Tibial artery (tissue), 4 donors: Measurements from ENCODE around the gene WDR91.
"Not testable (repeated sequence)": the region's sequence is repeated elsewhere in the genome, so short reads cannot be mapped to it uniquely, and the experiment has no call there.

Experiments used
- DNase-seq, 2 donors: peaks; one replicate each; pipeline ENCODE4 v3.0.0-alpha.2; 2019
- H3K27ac ChIP-seq, 2 donors: fragments of 200-600 bp; sonication (generic) in 1 of 2; 1 replicate in 1 of 2; 2 replicates in 1 of 2; pipeline ENCODE4 v1.5.1; 2018 to 2019; ENCODE audit warnings: mild to moderate bottlenecking in 1 of 2
- H3K27me3 ChIP-seq, 2 donors: fragments of 200-600 bp; sonication (generic) in 1 of 2; one replicate each; pipeline versions ENCODE4 v1.5.1 to v1.6.0; 2016 to 2019
- H3K36me3 ChIP-seq, 3 donors: fragments of 200-600 bp; sonication (generic) in 2 of 3; one replicate each; pipeline ENCODE4 v1.5.1; 2016 to 2019; ENCODE audit warnings: mild to moderate bottlenecking in 2 of 3
- H3K4me1 ChIP-seq, 4 donors: fragments of 200-600 bp; sonication (generic) in 2 of 4; 1 replicate in 3 of 4; 2 replicates in 1 of 4; pipeline ENCODE4 v1.5.1; 2016 to 2019
- H3K4me3 ChIP-seq, 2 donors: fragments of 200-600 bp; sonication (generic) in 1 of 2; 1 replicate in 1 of 2; 2 replicates in 1 of 2; pipeline ENCODE4 v1.5.1; 2018 to 2019; ENCODE audit warnings: mild to moderate bottlenecking in 2 of 2
- H3K9me3 ChIP-seq, 3 donors: fragments of 200-600 bp; sonication (generic) in 1 of 3; one replicate each; pipeline ENCODE4 v1.5.1; 2016 to 2019
- intact Hi-C: fragments of 100-400 bp; cut with DNase I; formaldehyde crosslinking; loops from one replicate; pipeline ENCODE4 v1.15.0; 2023; ENCODE audit warnings: low total_unique reads
- TF ChIP-seq, protein P1 (sequence below), 2 experiments: fragments of 200-600 bp in 1 of 2; fragments of 450-650 bp in 1 of 2; IDR thresholded peaks; one replicate each; pipeline ENCODE4 v1.5.1; 2017 to 2019; ENCODE audit warnings: antibody characterized with exemption in 2 of 2, mild to moderate bottlenecking in 1 of 2, moderate library complexity in 1 of 2

WDR91 gene

DNA sequence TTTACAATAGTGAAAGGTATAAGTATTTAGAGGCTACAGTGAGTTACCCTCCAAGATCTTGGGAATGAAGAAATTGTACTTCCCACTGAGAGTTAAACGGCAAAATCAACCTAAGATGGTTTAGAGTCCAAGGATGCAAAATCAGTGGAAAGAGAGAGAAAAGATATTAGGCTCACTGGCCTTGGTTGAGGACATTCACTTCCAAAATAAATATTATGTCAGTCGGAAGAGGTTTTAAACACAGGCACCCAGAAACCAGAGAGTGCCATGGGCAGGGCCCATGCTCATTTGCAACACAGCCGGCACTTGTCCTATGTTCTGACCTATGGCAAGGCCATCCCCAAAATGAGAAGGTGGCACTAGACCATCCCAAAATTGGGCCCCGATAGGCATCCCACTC, 3.9 kb upstream of the WDR91 start:
- Histone ChIP-seq H3K4me1 (peaks cover 0 to 5% (median 2%) of the 10 kb centered on the region in 4 donors), H3K27ac (peak overlapping the region; percentile 5 to 54), H3K4me3 (no peak overlapping the region), H3K27me3 (no peaks in the 10 kb centered on the region), H3K36me3 (no peaks in the 10 kb centered on the region), H3K9me3 (no peaks in the 10 kb centered on the region)
- intact Hi-C loops = no loop called here
- TF ChIP-seq, protein P1, sequence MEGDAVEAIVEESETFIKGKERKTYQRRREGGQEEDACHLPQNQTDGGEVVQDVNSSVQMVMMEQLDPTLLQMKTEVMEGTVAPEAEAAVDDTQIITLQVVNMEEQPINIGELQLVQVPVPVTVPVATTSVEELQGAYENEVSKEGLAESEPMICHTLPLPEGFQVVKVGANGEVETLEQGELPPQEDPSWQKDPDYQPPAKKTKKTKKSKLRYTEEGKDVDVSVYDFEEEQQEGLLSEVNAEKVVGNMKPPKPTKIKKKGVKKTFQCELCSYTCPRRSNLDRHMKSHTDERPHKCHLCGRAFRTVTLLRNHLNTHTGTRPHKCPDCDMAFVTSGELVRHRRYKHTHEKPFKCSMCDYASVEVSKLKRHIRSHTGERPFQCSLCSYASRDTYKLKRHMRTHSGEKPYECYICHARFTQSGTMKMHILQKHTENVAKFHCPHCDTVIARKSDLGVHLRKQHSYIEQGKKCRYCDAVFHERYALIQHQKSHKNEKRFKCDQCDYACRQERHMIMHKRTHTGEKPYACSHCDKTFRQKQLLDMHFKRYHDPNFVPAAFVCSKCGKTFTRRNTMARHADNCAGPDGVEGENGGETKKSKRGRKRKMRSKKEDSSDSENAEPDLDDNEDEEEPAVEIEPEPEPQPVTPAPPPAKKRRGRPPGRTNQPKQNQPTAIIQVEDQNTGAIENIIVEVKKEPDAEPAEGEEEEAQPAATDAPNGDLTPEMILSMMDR (IDR thresholded peaks at IDR 0.05) = no peak
- no peak for DNase-seq

DNA sequence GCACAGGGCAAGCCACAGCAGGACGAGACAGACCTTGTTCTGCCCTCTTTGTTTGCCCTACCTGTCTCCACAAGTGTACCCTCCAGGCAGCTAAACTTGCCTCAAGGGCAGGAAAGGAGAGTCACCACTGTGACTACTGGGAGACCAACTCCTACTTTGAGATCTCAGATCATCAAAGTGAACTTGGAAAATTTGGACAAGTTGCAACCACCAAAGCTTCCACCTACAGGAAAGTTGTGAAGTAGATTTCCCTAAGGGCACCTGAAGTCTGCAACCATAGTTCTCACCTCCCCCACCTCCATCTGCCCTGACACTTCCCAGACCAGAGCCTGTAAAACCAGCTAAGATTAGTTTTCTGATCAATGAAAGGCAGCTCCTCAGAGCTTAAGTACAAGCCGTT, 2.5 kb upstream of the WDR91 start:
- intact Hi-C loops = loop anchor here (5.0 kb wide), 1 partner anchor 42 kb away; the partner anchor contains the start of gene CYREN
- H3K27ac ChIP-seq = no peak overlapping the region

DNA sequence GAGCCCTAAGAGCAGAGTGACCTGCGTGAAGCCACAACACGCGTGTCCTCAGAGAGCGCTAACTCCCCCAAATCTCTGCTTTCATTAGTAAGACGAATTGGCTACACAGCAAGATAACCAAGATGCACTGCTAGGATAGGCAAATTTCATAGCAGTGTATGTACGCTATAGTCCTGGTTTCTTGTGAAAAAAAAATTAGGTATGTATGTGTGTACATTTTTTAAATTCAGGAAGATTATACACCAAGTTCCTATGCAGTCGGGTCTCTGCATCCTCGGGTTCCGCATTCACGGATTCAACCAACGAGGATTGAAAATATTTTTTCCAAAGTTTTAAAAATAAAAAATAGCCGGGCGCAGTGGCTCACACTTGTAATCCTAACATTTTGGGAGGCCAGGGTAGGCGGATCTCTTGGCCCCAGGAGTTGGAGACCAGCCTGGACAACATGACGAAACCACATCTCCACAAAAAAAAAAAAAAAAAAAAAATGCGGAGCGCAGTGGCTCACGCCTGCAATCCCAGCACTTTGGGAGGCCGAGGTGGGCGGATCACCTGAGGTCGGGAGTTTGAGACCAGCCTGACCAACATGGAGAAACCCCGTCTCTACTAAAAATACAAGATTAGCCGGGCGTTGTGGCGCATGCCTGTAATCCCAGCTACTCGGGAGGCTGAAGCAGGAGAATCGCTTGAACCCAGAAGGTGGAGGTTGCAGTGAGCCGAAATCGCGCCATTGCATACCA, 790 bp upstream of the WDR91 start:
- peaks cover 0 to 34% (median 18%) of the 10 kb centered on the region in 4 donors for H3K4me1 ChIP-seq
- intact Hi-C loops = loop anchor here (5.0 kb wide), 1 partner anchor 40 kb away; the partner anchor contains the start of gene CYREN
- H3K27ac ChIP-seq = peak overlapping the region; percentile 94 to 98
- not testable (repeated sequence) for H3K9me3 ChIP-seq, H3K36me3 ChIP-seq, H3K27me3 ChIP-seq
- DNase-seq = peak; percentile 73 to 85
- peak overlapping the region; percentile 66 to 93 for H3K4me3 ChIP-seq

More for the DNA sequence above, 2.5 kb upstream of the WDR91 start:
- Histone ChIP-seq H3K4me3 (no peak overlapping the region), H3K9me3 (no peaks in the 10 kb centered on the region), H3K36me3 (no peaks in the 10 kb centered on the region), H3K27me3 (no peaks in the 10 kb centered on the region), H3K4me1 (peaks cover 0 to 17% (median 8%) of the 10 kb centered on the region in 4 donors)
- no peak for DNase-seq
- TF ChIP-seq, protein P1 (IDR thresholded peaks at IDR 0.05) = no peak

DNA sequence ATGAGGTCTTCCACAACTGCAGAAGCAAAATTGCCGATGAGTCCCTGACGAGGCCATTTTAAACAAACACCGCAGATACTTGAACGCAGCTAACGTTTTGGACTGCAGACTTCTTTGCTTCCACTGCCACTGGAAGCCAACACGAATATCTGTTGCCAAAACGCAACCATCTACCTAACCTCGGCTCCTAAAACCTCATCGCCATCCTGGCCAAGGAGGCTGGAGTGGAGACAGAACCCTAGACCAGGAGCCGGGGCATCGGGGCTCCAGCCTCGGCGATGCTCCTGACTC, 493 bp downstream of the WDR91 start:
- Histone ChIP-seq H3K4me3 (peak overlapping the region; percentile 66 to 93), H3K36me3 (peaks cover 1 to 6% (median 3%) of the 10 kb centered on the region in 3 donors), H3K9me3 (no peaks in the 10 kb centered on the region), H3K27me3 (no peaks in the 10 kb centered on the region), H3K27ac (peak overlapping the region; percentile 94 to 98), H3K4me1 (peaks cover 0 to 35% (median 20%) of the 10 kb centered on the region in 4 donors)
- TF ChIP-seq, protein P1 (IDR thresholded peaks at IDR 0.05) = no peak
- DNase-seq = no peak
- intact Hi-C loops = loop anchor here (5.0 kb wide), 1 partner anchor 39 kb away; the partner anchor contains the start of gene CYREN

DNA sequence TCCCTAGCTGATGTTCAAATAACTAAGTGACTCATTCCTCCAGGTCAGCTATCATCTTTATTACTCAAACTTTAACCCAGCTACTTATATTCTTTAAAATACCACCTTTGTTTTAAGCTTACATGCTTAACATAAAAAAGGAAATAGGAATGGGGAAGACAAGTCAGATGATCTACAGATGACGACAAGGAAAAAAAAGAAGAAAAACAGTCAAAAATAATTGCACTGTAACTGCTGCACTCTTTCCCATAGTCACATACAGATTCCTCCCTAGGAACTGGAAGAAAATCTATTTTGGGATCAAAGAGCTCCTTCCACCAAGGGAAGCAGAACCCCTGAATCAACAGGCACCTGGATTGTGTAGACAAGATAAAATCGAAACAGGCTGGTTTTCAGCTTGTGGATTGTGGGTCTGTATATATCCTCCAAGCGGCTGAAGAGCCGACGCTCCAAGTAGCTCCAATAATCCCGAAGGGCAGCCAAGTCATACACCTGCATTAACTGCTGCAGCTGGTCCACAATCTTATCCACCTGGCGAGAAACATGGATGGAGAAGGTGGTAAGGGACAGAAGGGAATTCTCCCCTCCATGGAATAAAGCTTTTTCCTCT, 2.0 kb downstream of the WDR91 start:
- DNase-seq = no peak
- H3K36me3 ChIP-seq = peaks cover 13 to 15% (median 13%) of the 10 kb centered on the region in 3 donors
- no peak overlapping the region for H3K27ac ChIP-seq
- TF ChIP-seq, protein P1 (IDR thresholded peaks at IDR 0.05) = no peak
- H3K4me3 ChIP-seq = no peak overlapping the region
- peaks cover 0 to 38% (median 20%) of the 10 kb centered on the region in 4 donors for H3K4me1 ChIP-seq
- H3K27me3 ChIP-seq = no peaks in the 10 kb centered on the region
- H3K9me3 ChIP-seq = no peaks in the 10 kb centered on the region
- intact Hi-C loops = no loop called here

DNA sequence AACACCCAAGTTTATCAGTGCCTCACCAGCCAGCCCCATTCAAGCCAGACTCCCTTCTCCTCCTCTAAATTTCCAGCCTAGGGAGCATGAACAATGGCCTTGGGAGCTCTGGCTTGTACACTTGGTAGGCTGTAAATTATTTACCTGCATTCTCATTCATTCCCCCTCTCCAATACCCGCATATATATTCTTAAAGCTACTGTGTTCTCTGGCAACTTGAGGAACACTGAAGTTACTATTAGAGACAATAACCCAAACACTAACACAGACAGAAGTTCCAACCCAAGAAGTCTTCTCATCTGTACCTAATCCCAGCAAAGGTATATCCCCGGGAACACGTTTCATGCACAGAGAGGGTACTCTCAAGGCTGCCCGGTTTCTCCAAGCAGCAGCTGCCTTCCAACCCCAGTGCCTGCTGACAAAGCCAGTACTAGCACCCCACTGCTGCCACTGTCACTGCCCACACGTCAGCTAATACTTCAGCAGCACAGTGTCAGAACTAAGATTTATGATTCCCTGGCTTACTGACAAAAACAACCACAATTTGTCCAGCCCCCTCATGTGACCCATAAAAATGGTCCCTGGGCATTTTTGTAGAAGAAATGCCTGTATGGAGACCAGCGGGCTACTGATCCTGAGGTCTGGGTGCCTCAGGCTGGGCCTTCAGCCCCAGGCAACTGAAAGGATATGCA, 3.1 kb downstream of the WDR91 start:
- intact Hi-C loops = no loop called here
- no peaks in the 10 kb centered on the region for H3K27me3 ChIP-seq
- H3K36me3 ChIP-seq = peaks cover 24% of the 10 kb centered on the region in 3 donors
- H3K9me3 ChIP-seq = no peaks in the 10 kb centered on the region
- no peak for DNase-seq
- peaks cover 0 to 38% (median 20%) of the 10 kb centered on the region in 4 donors for H3K4me1 ChIP-seq
- no peak overlapping the region for H3K27ac ChIP-seq
- TF ChIP-seq, protein P1 (IDR thresholded peaks at IDR 0.05) = no peak
- H3K4me3 ChIP-seq = no peak overlapping the region
